Measurements from ENCODE around the gene PDS5A.

DNA sequence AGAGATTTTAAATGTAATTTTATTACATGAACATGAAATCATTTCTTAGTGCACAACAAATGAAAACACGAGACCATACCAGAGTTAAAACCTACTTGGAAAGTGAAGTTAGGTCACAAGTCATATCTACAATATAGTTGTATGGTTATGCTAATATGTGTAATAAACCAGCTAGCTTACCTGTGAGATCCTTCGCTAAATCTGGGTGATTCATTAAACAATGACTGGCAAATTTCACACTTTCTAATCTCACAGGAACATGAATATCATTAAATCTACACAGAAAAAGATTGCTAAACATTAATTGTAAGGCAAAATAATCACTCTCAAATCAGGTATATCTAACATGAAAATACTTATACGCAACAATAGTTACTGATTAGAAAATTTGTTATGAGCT, 67.6 kb downstream of the PDS5A start:
- TF ChIP-seq, protein P1, sequence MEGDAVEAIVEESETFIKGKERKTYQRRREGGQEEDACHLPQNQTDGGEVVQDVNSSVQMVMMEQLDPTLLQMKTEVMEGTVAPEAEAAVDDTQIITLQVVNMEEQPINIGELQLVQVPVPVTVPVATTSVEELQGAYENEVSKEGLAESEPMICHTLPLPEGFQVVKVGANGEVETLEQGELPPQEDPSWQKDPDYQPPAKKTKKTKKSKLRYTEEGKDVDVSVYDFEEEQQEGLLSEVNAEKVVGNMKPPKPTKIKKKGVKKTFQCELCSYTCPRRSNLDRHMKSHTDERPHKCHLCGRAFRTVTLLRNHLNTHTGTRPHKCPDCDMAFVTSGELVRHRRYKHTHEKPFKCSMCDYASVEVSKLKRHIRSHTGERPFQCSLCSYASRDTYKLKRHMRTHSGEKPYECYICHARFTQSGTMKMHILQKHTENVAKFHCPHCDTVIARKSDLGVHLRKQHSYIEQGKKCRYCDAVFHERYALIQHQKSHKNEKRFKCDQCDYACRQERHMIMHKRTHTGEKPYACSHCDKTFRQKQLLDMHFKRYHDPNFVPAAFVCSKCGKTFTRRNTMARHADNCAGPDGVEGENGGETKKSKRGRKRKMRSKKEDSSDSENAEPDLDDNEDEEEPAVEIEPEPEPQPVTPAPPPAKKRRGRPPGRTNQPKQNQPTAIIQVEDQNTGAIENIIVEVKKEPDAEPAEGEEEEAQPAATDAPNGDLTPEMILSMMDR (IDR thresholded peaks at IDR 0.05; ENCODE audit: low read depth, low read length): no peak
- TF ChIP-seq EZH2phosphoT487 (IDR thresholded peaks at IDR 0.05; ENCODE audit: low read depth): no peak
